ENCODE data around the gene TJP2.
"Not testable (repeated sequence)": the region's sequence is repeated elsewhere in the genome, so short reads cannot be mapped to it uniquely, and the experiment has no call there.

The TJP2 gene

GRCh38 chr9:69164573-69164972 is 9.5 kb upstream of the TJP2 start:
- DNase-seq, result not testable (repeated sequence)

- DNase-seq, result no peak
Measured at GRCh38 chr9:69165581-69165980, 8.5 kb upstream of the TJP2 start.

- no peak for DNase-seq
Measured at GRCh38 chr9:69168709-69169217, 5.3 kb upstream of the TJP2 start.

- no peak for DNase-seq
Measured at GRCh38 chr9:69170231-69170630, 3.8 kb upstream of the TJP2 start.

- DNase-seq, result no peak
Measured at GRCh38 chr9:69171049-69171448, 3.0 kb upstream of the TJP2 start.

GRCh38 chr9:69171517-69171916 is 2.6 kb upstream of the TJP2 start:
- no peak for DNase-seq

- DNase-seq, result no peak
Measured at GRCh38 chr9:69172895-69173294, 1.2 kb upstream of the TJP2 start.

GRCh38 chr9:69173497-69173890 is 583 bp upstream of the TJP2 start:
- DNase-seq, result no peak

GRCh38 chr9:69174616-69175463 is 763 bp downstream of the TJP2 start:
- peak; percentile 60 for DNase-seq

GRCh38 chr9:69175486-69175885 is 1.4 kb downstream of the TJP2 start:
- no peak for DNase-seq

GRCh38 chr9:69176471-69177171 is 2.5 kb downstream of the TJP2 start:
- DNase-seq, result no peak

- no peak for DNase-seq
Measured at GRCh38 chr9:69178583-69179011, 4.5 kb downstream of the TJP2 start.

- DNase-seq, result no peak
Measured at GRCh38 chr9:69179037-69179436, 5.0 kb downstream of the TJP2 start.

- no peak for DNase-seq
Measured at GRCh38 chr9:69180200-69180599, 6.1 kb downstream of the TJP2 start.

GRCh38 chr9:69180670-69181069 is 6.6 kb downstream of the TJP2 start:
- peak; percentile 76 for DNase-seq

- DNase-seq, result no peak
Measured at GRCh38 chr9:69181908-69182353, 7.9 kb downstream of the TJP2 start.

GRCh38 chr9:69184266-69184665 is 10.2 kb downstream of the TJP2 start:
- DNase-seq, result no peak

- DNase-seq, result no peak
Measured at GRCh38 chr9:69186841-69187611, 12.9 kb downstream of the TJP2 start.

GRCh38 chr9:69188975-69189374 is 14.9 kb downstream of the TJP2 start:
- no peak for DNase-seq

GRCh38 chr9:69190086-69190862 is 16.2 kb downstream of the TJP2 start:
- DNase-seq, result no peak

- DNase-seq, result no peak
Measured at GRCh38 chr9:69190863-69191181, 16.7 kb downstream of the TJP2 start.

- DNase-seq, result no peak
Measured at GRCh38 chr9:69191231-69191630, 17.2 kb downstream of the TJP2 start.

GRCh38 chr9:69192214-69192613 is 18.1 kb downstream of the TJP2 start:
- DNase-seq, result no peak

All from T1000 (cell line).